H9 (cell line): ENCODE data around the gene NMU. TPM values are rescaled to one million over a fixed set of nuclear protein-coding genes. Genes with fewer than 3 reads are reported as not detected.

ENCODE experiments used
- DNase-seq: peaks from one replicate; pipeline ENCODE4 v3.0.0-alpha.2; 2017
- H2AFZ ChIP-seq: one replicate; pipeline ENCODE4 v1.6.1; 2013; ENCODE audit warnings: mild to moderate bottlenecking, low read length, control low read depth, moderate library complexity
- H2AK5ac ChIP-seq: 2 replicates; pipeline ENCODE4 v1.6.1; 2013; ENCODE audit warnings: low read length, control low read depth, mixed read lengths; ENCODE audit not compliant: insufficient read length
- H2BK120ac ChIP-seq: one replicate; pipeline ENCODE4 v1.6.1; 2013; ENCODE audit warnings: low read depth, mild to moderate bottlenecking, low read length, control low read depth, inconsistent platforms; ENCODE audit not compliant: poor library complexity, severe bottlenecking
- H2BK12ac ChIP-seq: 2 replicates; pipeline ENCODE4 v1.6.1; 2013; ENCODE audit warnings: low read length, control low read depth, mixed read lengths, low read depth; ENCODE audit not compliant: insufficient read length
- H2BK15ac ChIP-seq: 2 replicates; pipeline ENCODE4 v1.6.1; 2013; ENCODE audit warnings: low read depth, low read length, control low read depth
- H2BK20ac ChIP-seq: one replicate; pipeline ENCODE4 v1.6.1; 2013; ENCODE audit warnings: low read depth, mild to moderate bottlenecking, low read length, control low read depth, inconsistent platforms; ENCODE audit not compliant: poor library complexity, severe bottlenecking
- H2BK5ac ChIP-seq: 2 replicates; pipeline ENCODE4 v1.6.1; 2013; ENCODE audit warnings: low read length, control low read depth, mixed read lengths; ENCODE audit not compliant: insufficient read length
- H3K14ac ChIP-seq: 2 replicates; pipeline ENCODE4 v1.6.1; 2013; ENCODE audit warnings: low read length, control low read depth; ENCODE audit not compliant: insufficient read depth
- H3K18ac ChIP-seq: 2 replicates; pipeline ENCODE4 v1.6.1; 2013; ENCODE audit warnings: low read depth, mild to moderate bottlenecking, mixed read lengths, low read length, control low read depth; ENCODE audit not compliant: insufficient read length
- H3K23ac ChIP-seq: 2 replicates; pipeline ENCODE4 v1.6.1; 2013; ENCODE audit warnings: low read length, control low read depth, mixed read lengths, low read depth; ENCODE audit not compliant: insufficient read length
- H3K23me2 ChIP-seq: 2 replicates; pipeline ENCODE4 v1.6.1; 2013; ENCODE audit warnings: low read depth, mild to moderate bottlenecking, mixed read lengths, low read length, control low read depth; ENCODE audit not compliant: insufficient read length, poor library complexity, severe bottlenecking
- H3K27ac ChIP-seq: 2 replicates; pipeline ENCODE4 v1.5.1; 2013; ENCODE audit warnings: low read length, control low read depth, mixed read lengths, low read depth; ENCODE audit not compliant: insufficient read length
- H3K27me3 ChIP-seq: 2 replicates; pipeline ENCODE4 v1.6.1; 2013; ENCODE audit warnings: low read length, control low read depth, inconsistent platforms; ENCODE audit not compliant: insufficient read depth
- H3K4ac ChIP-seq: 2 replicates; pipeline ENCODE4 v1.6.1; 2013; ENCODE audit warnings: low read depth, mild to moderate bottlenecking, control low read depth, inconsistent platforms, low read length, moderate library complexity
- H3K4me1 ChIP-seq: 2 replicates; pipeline ENCODE4 v1.6.1; 2013; ENCODE audit warnings: low read length, control low read depth, inconsistent platforms; ENCODE audit not compliant: insufficient read depth
- H3K4me2 ChIP-seq: 2 replicates; pipeline ENCODE4 v1.6.1; 2013; ENCODE audit warnings: low read length, control low read depth, mixed read lengths; ENCODE audit not compliant: insufficient read length, insufficient read depth
- H3K56ac ChIP-seq: 2 replicates; pipeline ENCODE4 v1.6.1; 2013; ENCODE audit warnings: low read depth, mild to moderate bottlenecking, mixed read lengths, low read length, control low read depth; ENCODE audit not compliant: insufficient read length
- H3K79me1 ChIP-seq: 2 replicates; pipeline ENCODE4 v1.6.1; 2013; ENCODE audit warnings: low read depth, mild to moderate bottlenecking, moderate library complexity, low read length, control low read depth, inconsistent platforms; ENCODE audit not compliant: insufficient read depth, poor library complexity, severe bottlenecking
- H3K79me2 ChIP-seq: 2 replicates; pipeline ENCODE4 v1.6.1; 2013; ENCODE audit warnings: low read length, control low read depth, inconsistent platforms; ENCODE audit not compliant: insufficient read depth
- H3K9ac ChIP-seq: 2 replicates; pipeline ENCODE4 v1.6.1; 2013; ENCODE audit warnings: low read length, control low read depth, mixed read lengths; ENCODE audit not compliant: insufficient read length; ENCODE audit errors: extremely low read depth
- H3K9me3 ChIP-seq: one replicate; pipeline ENCODE4 v1.6.1; 2013; ENCODE audit warnings: low read depth, low read length, inconsistent platforms; ENCODE audit not compliant: control insufficient read depth
- H3T11ph ChIP-seq: one replicate; pipeline ENCODE4 v1.6.1; 2013; ENCODE audit warnings: mild to moderate bottlenecking, low read length, control low read depth, inconsistent platforms
- H4K20me1 ChIP-seq: one replicate; pipeline ENCODE4 v1.6.1; 2013; ENCODE audit not compliant: control insufficient read depth, insufficient read length, insufficient read depth
- H4K5ac ChIP-seq: 2 replicates; pipeline ENCODE4 v1.6.1; 2013; ENCODE audit warnings: low read depth, mild to moderate bottlenecking, mixed read lengths, low read length, control low read depth; ENCODE audit not compliant: insufficient read length
- H4K8ac ChIP-seq: replicated peaks from 2 replicates; pipeline ENCODE4 v1.6.1; 2013; ENCODE audit warnings: low read length, control low read depth, mixed read lengths, low read depth; ENCODE audit not compliant: insufficient read length
- H4K91ac ChIP-seq: 2 replicates; pipeline ENCODE4 v1.6.1; 2013; ENCODE audit warnings: low read depth, mild to moderate bottlenecking, moderate library complexity, mixed read lengths, low read length, control low read depth; ENCODE audit not compliant: insufficient read length
- H3K27ac Mint-ChIP-seq, 3 experiments: 2 replicates in 2 of 3; 3 replicates in 1 of 3; pipeline ENCODE4 v1.8.0; 2020 to 2021; ENCODE audit warnings: mixed read lengths in 3 of 3, mild to moderate bottlenecking in 1 of 3, moderate library complexity in 1 of 3
- H3K27me3 Mint-ChIP-seq: 2 replicates; pipeline ENCODE4 v1.8.0; 2021; ENCODE audit warnings: low read depth, mild to moderate bottlenecking, moderate library complexity, mixed read lengths
- H3K36me3 Mint-ChIP-seq, 3 experiments: 2 replicates in 2 of 3; 3 replicates in 1 of 3; pipeline ENCODE4 v1.8.0; 2020 to 2021; ENCODE audit warnings: low read depth in 3 of 3, mixed read lengths in 3 of 3; ENCODE audit not compliant: insufficient read depth in 1 of 3
- H3K4me1 Mint-ChIP-seq, 2 experiments: 2 replicates each; pipeline ENCODE4 v1.8.0; 2020; ENCODE audit warnings: mixed read lengths in 2 of 2
- H3K4me3 Mint-ChIP-seq, 2 experiments: 2 replicates in 1 of 2; 3 replicates in 1 of 2; pipeline ENCODE4 v1.8.0; 2020 to 2021; ENCODE audit warnings: mild to moderate bottlenecking in 2 of 2, mixed read lengths in 2 of 2, moderate library complexity in 1 of 2
- H3K9me3 Mint-ChIP-seq, 2 experiments: 2 replicates in 1 of 2; 3 replicates in 1 of 2; pipeline ENCODE4 v1.8.0; 2020; ENCODE audit warnings: mild to moderate bottlenecking in 2 of 2, mixed read lengths in 2 of 2, moderate library complexity in 1 of 2
- CTCF ChIP-seq: fragments of 200-600 bp; sonication (generic); conservative IDR thresholded peaks from 3 replicates; pipeline ENCODE4 v1.8.0; 2021; ENCODE audit warnings: antibody characterized with exemption, mild to moderate bottlenecking
- whole genome bisulfite sequencing: extraction: QIAGEN DNeasy Blood & Tissue Kit; methylation state at CpG from one replicate; pipeline ENCODE4 v1.1.7; 2013; ENCODE audit warnings: missing lambda C conversion rate, low lambda C conversion rate, mixed read lengths; ENCODE audit not compliant: insufficient read length; ENCODE audit errors: extremely low coverage; 5-methylcytosine and 5-hydroxymethylcytosine counted together
- total RNA-seq: library from RNA; stranded (reverse); gene quantifications from 2 replicates; pipeline ENCODE4 v1.2.1, GENCODE V29; 2021

The NMU gene
- total RNA-seq, 1 experiment from 2014 or later, result 12.9 TPM

GRCh38 chr4:55612341-55612740 is 23.8 kb downstream of the NMU start:
- Histone ChIP-seq H2BK15ac (no peak overlapping the region), H2BK20ac (no peak overlapping the region), H3K79me2 (no peaks in the 10 kb centered on the region), H3T11ph (no peak overlapping the region), H4K91ac (no peak overlapping the region), H3K56ac (no peak overlapping the region), H4K8ac (no peak overlapping the region), H4K20me1 (no peaks in the 10 kb centered on the region), H3K4me1 (no peaks in the 10 kb centered on the region), H2AFZ (no peak overlapping the region), H2BK120ac (no peak overlapping the region), H3K14ac (no peak overlapping the region), H3K27me3 (no peaks in the 10 kb centered on the region), H3K27ac (no peak overlapping the region), H3K23me2 (no peaks in the 10 kb centered on the region), H3K9ac (no peak overlapping the region), H2BK12ac (no peak overlapping the region), H3K23ac (no peak overlapping the region), H3K4me2 (no peak overlapping the region), H2AK5ac (no peak overlapping the region), H3K79me1 (no peaks in the 10 kb centered on the region), H3K4ac (no peak overlapping the region), H4K5ac (no peak overlapping the region), H3K18ac (no peak overlapping the region), H2BK5ac (no peak overlapping the region), H3K9me3 (no peaks in the 10 kb centered on the region)
- no CpG with 5 or more reads among the region's 3 CpGs for WGBS
- H3K9me3 Mint-ChIP-seq, result no peaks in the 10 kb centered on the region
- peaks cover 9 to 12% of the 10 kb centered on the region in 2 experiments for H3K4me1 Mint-ChIP-seq
- H3K27me3 Mint-ChIP-seq, result no peaks in the 10 kb centered on the region; the same call in 1 of the 2 replicates
- H3K36me3 Mint-ChIP-seq, result peaks cover 0 to 6% (median 0%) of the 10 kb centered on the region in 3 experiments; a peak in 1 of 7 replicates
- no peak for DNase-seq
- TF ChIP-seq CTCF, result no peak
- H3K4me3 Mint-ChIP-seq, result no peak overlapping the region
- H3K27ac Mint-ChIP-seq, result no peak overlapping the region
